Activated B cell treated with CpG ODN at 0.5 μM for 24 hours (primary cell): Measurements from ENCODE around the gene YEATS4. TPM values are rescaled to one million over a fixed set of nuclear protein-coding genes. Genes with fewer than 3 reads are reported as not detected.

ENCODE experiments used
- ATAC-seq: fragments of 200-7000 bp; cut with Tn5 transposase; one replicate; pipeline ENCODE4 v1.10.0; 2021; ENCODE audit warnings: low read depth, mild to moderate bottlenecking, moderate library complexity
- CTCF ChIA-PET: fragments of 350-600 bp; sonication (Branson Sonifier 250); formaldehyde crosslinking; loops from one replicate; lab custom pipeline; 2021; ENCODE audit warnings: antibody characterized with exemption; lab: Charles Lee
- POLR2A ChIA-PET: fragments of 350-600 bp; sonication (Branson Sonifier 250); formaldehyde crosslinking; loops from one replicate; lab custom pipeline; 2021; ENCODE audit warnings: antibody characterized with exemption; lab: Charles Lee
- DNase-seq: peaks from one replicate; pipeline ENCODE4 v3.0.0; 2022
- H3K27ac Mint-ChIP-seq: one replicate; pipeline ENCODE4 v1.8.0; 2020; ENCODE audit warnings: mixed read lengths
- H3K27me3 Mint-ChIP-seq: one replicate; pipeline ENCODE4 v1.8.0; 2021; ENCODE audit warnings: mixed read lengths
- H3K36me3 Mint-ChIP-seq: one replicate; pipeline ENCODE4 v1.8.0; 2021; ENCODE audit warnings: low read depth, mixed read lengths
- H3K4me1 Mint-ChIP-seq: one replicate; pipeline ENCODE4 v1.8.0; 2021; ENCODE audit warnings: mixed read lengths
- H3K4me3 Mint-ChIP-seq: one replicate; pipeline ENCODE4 v1.8.0; 2020; ENCODE audit warnings: mild to moderate bottlenecking, mixed read lengths
- H3K9me3 Mint-ChIP-seq: one replicate; pipeline ENCODE4 v1.8.0; 2020; ENCODE audit warnings: mixed read lengths
- CTCF ChIP-seq: fragments of 200-600 bp; IDR thresholded peaks from one replicate; pipeline ENCODE4 v1.8.0; 2022; ENCODE audit warnings: antibody characterized with exemption, mild to moderate bottlenecking
- intact Hi-C: fragments of 100-400 bp; cut with micrococcal nuclease; formaldehyde crosslinking; loops from one replicate; pipeline ENCODE4 v1.15.1; 2024
- total RNA-seq: library from RNA; stranded (reverse); gene quantifications from 2 replicates; pipeline ENCODE4 v1.2.3, GENCODE V29; 2022

YEATS4 gene
- total RNA-seq, 1 donor from 2014 or later: 14.9 TPM

GRCh38 chr12:69331519-69331908 lies 28.0 kb upstream of the YEATS4 start:
- Mint-ChIP-seq H3K9me3 (no peaks in the 10 kb centered on the region), H3K27ac (peak overlapping the region; percentile 92), H3K4me1 (peaks cover 26% of the 10 kb centered on the region), H3K4me3 (peak overlapping the region; percentile 86), H3K36me3 (no peaks in the 10 kb centered on the region), H3K27me3 (no peaks in the 10 kb centered on the region)
- DNase-seq (no peak), ATAC-seq (no peak)
- intact Hi-C loops: loop anchor here (2.0 kb wide), 2 partner anchors 25 to 93 kb away; partner anchors contain the start of gene CPSF6
- no peak for TF ChIP-seq CTCF
- ChIA-PET CTCF (interaction anchor here (1.8 to 2.7 kb wide), 2 partner anchors 26 to 40 kb away, joined by 7 to 10 read pairs; no protein-coding TSS in a partner anchor), POLR2A (interaction anchor here (1.1 to 1.9 kb wide), 2 partner anchors 11 to 254 kb away, joined by 4 to 9 read pairs; partner anchors contain the start of gene CCT2)

- no peak for ATAC-seq
Observed at GRCh38 chr12:69331909-69332684, 27.4 kb upstream of the YEATS4 start.

GRCh38 chr12:69332815-69333358 lies 26.7 kb upstream of the YEATS4 start:
- no peak overlapping the region for H3K27ac Mint-ChIP-seq

More at GRCh38 chr12:69331909-69332684, 27.4 kb upstream of the YEATS4 start:
- intact Hi-C loops: loop anchor here (2.0 kb wide), 2 partner anchors 25 to 93 kb away; partner anchors contain the start of gene CPSF6
- Mint-ChIP-seq H3K9me3 (no peaks in the 10 kb centered on the region), H3K27me3 (no peaks in the 10 kb centered on the region), H3K36me3 (no peaks in the 10 kb centered on the region), H3K27ac (no peak overlapping the region), H3K4me1 (peaks cover 32% of the 10 kb centered on the region), H3K4me3 (no peak overlapping the region)
- POLR2A ChIA-PET: interaction anchor here (1.1 kb wide), 1 partner anchor 10 kb away, joined by 4 read pairs; no protein-coding TSS in a partner anchor
- TF ChIP-seq CTCF: no peak
- DNase-seq: no peak
- CTCF ChIA-PET: interaction anchor here (1.3 to 2.7 kb wide), 2 partner anchors 26 to 41 kb away, joined by 3 to 10 read pairs; no protein-coding TSS in a partner anchor

GRCh38 chr12:69334158-69334557 lies 25.4 kb upstream of the YEATS4 start:
- no peak for DNase-seq
- POLR2A ChIA-PET: no interaction called here
- peaks cover 42% of the 10 kb centered on the region for H3K4me1 Mint-ChIP-seq
- intact Hi-C loops: no loop called here
- no peaks in the 10 kb centered on the region for H3K9me3 Mint-ChIP-seq
- no peak for TF ChIP-seq CTCF
- H3K4me3 Mint-ChIP-seq: no peak overlapping the region
- CTCF ChIA-PET: interaction anchor here (1.0 kb wide), 1 partner anchor 24 kb away, joined by 4 read pairs; no protein-coding TSS in a partner anchor
- no peaks in the 10 kb centered on the region for H3K36me3 Mint-ChIP-seq
- H3K27ac Mint-ChIP-seq: no peak overlapping the region
- no peaks in the 10 kb centered on the region for H3K27me3 Mint-ChIP-seq
- ATAC-seq: no peak

More at GRCh38 chr12:69332815-69333358, 26.7 kb upstream of the YEATS4 start:
- H3K27me3 Mint-ChIP-seq: no peaks in the 10 kb centered on the region
- ATAC-seq (no peak), DNase-seq (no peak)
- ChIA-PET CTCF (interaction anchor here (1.3 to 2.7 kb wide), 2 partner anchors 25 to 42 kb away, joined by 3 to 10 read pairs; no protein-coding TSS in a partner anchor), POLR2A (interaction anchor here (1.1 kb wide), 1 partner anchor 10 kb away, joined by 4 read pairs; no protein-coding TSS in a partner anchor)
- no peak overlapping the region for H3K4me3 Mint-ChIP-seq
- no peaks in the 10 kb centered on the region for H3K36me3 Mint-ChIP-seq
- H3K9me3 Mint-ChIP-seq: no peaks in the 10 kb centered on the region
- no peak for TF ChIP-seq CTCF
- peaks cover 38% of the 10 kb centered on the region for H3K4me1 Mint-ChIP-seq
- intact Hi-C loops: no loop called here
